ENCODE results near the gene EPHB2. TPM values are rescaled to one million over a fixed set of nuclear protein-coding genes. Genes with fewer than 3 reads are reported as not detected.

The EPHB2 gene
- total RNA-seq, 1 donor from 2014 or later = 10.7 TPM

DNA sequence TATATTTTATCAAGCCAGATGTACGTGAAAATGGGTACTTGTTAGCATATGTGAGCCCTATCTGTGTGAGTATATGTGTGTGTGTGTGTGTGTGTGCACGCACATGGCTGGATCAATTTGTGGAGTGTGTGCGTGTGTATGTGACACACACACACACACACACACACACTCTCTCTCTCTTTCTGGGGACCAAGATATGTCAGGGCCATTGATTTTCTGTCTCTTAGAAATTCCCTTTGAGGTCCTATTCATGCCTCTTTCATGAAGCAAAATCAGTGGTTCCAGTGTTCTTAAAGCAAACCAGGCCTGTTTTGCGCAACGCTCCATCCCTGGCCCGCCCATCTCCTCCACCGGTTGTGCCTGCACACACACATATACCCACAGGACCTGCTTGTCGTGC is 90.0 kb downstream of the EPHB2 start:
- Mint-ChIP-seq H3K27me3 (ENCODE audit: unreplicated experiment) (peaks cover 10% of the 10 kb centered on the region), H3K27ac (ENCODE audit: unreplicated experiment) (no peak overlapping the region), H3K9me3 (ENCODE audit: unreplicated experiment) (no peaks in the 10 kb centered on the region), H3K36me3 (ENCODE audit: low read depth, unreplicated experiment) (no peaks in the 10 kb centered on the region), H3K4me3 (ENCODE audit: unreplicated experiment) (no peak overlapping the region), H3K4me1 (ENCODE audit: unreplicated experiment) (no peaks in the 10 kb centered on the region)
- TF ChIP-seq, protein P1, sequence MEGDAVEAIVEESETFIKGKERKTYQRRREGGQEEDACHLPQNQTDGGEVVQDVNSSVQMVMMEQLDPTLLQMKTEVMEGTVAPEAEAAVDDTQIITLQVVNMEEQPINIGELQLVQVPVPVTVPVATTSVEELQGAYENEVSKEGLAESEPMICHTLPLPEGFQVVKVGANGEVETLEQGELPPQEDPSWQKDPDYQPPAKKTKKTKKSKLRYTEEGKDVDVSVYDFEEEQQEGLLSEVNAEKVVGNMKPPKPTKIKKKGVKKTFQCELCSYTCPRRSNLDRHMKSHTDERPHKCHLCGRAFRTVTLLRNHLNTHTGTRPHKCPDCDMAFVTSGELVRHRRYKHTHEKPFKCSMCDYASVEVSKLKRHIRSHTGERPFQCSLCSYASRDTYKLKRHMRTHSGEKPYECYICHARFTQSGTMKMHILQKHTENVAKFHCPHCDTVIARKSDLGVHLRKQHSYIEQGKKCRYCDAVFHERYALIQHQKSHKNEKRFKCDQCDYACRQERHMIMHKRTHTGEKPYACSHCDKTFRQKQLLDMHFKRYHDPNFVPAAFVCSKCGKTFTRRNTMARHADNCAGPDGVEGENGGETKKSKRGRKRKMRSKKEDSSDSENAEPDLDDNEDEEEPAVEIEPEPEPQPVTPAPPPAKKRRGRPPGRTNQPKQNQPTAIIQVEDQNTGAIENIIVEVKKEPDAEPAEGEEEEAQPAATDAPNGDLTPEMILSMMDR (IDR thresholded peaks at IDR 0.05; ENCODE audit: unreplicated experiment) = no peak
- DNase-seq (ENCODE audit: low spot score) = no peak

GRCh38 chr1:22801347-22801746 is 90.7 kb downstream of the EPHB2 start:
- peaks cover 13% of the 10 kb centered on the region for H3K27me3 Mint-ChIP-seq (ENCODE audit: unreplicated experiment)
- TF ChIP-seq, protein P1 (IDR thresholded peaks at IDR 0.05; ENCODE audit: unreplicated experiment) = no peak
- H3K27ac Mint-ChIP-seq (ENCODE audit: unreplicated experiment) = no peak overlapping the region
- no peak for DNase-seq (ENCODE audit: low spot score)
- H3K4me3 Mint-ChIP-seq (ENCODE audit: unreplicated experiment) = no peak overlapping the region
- H3K4me1 Mint-ChIP-seq (ENCODE audit: unreplicated experiment) = no peaks in the 10 kb centered on the region
- no peaks in the 10 kb centered on the region for H3K36me3 Mint-ChIP-seq (ENCODE audit: low read depth, unreplicated experiment)
- no peaks in the 10 kb centered on the region for H3K9me3 Mint-ChIP-seq (ENCODE audit: unreplicated experiment)

GRCh38 chr1:22801761-22802160 is 91.1 kb downstream of the EPHB2 start:
- Mint-ChIP-seq H3K9me3 (ENCODE audit: unreplicated experiment) (no peaks in the 10 kb centered on the region), H3K36me3 (ENCODE audit: low read depth, unreplicated experiment) (no peaks in the 10 kb centered on the region), H3K4me3 (ENCODE audit: unreplicated experiment) (no peak overlapping the region), H3K27ac (ENCODE audit: unreplicated experiment) (no peak overlapping the region), H3K27me3 (ENCODE audit: unreplicated experiment) (peaks cover 13% of the 10 kb centered on the region), H3K4me1 (ENCODE audit: unreplicated experiment) (no peaks in the 10 kb centered on the region)
- TF ChIP-seq, protein P1 (IDR thresholded peaks at IDR 0.05; ENCODE audit: unreplicated experiment) = no peak
- no peak for DNase-seq (ENCODE audit: low spot score)

GRCh38 chr1:22803833-22804232 is 93.2 kb downstream of the EPHB2 start:
- DNase-seq (ENCODE audit: low spot score) = no peak

DNA sequence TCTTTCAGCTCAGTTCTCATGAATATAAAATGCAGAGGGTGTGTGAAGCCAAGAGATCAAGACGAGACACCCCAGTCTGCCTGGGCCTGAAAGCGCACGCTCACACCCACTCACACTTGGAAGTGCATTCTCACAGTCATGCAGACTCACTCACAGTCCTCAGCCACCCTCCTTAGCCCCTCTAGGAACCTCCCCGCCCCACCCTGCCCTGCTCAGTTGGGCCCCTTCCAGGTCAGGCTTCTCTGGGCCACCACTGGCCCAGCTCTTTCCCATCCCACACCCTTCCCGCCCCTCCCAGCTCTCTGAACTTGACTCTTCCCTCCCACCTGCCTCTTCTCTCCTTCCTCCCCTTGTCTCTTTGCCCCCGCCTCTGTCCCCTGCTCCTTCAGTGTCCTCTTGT is 93.8 kb downstream of the EPHB2 start:
- H3K9me3 Mint-ChIP-seq (ENCODE audit: unreplicated experiment) = no peaks in the 10 kb centered on the region
- H3K4me3 Mint-ChIP-seq (ENCODE audit: unreplicated experiment) = no peak overlapping the region
- peaks cover 10% of the 10 kb centered on the region for H3K27me3 Mint-ChIP-seq (ENCODE audit: unreplicated experiment)
- no peaks in the 10 kb centered on the region for H3K4me1 Mint-ChIP-seq (ENCODE audit: unreplicated experiment)
- TF ChIP-seq, protein P1 (IDR thresholded peaks at IDR 0.05; ENCODE audit: unreplicated experiment) = no peak
- DNase-seq (ENCODE audit: low spot score) = no peak
- H3K27ac Mint-ChIP-seq (ENCODE audit: unreplicated experiment) = no peak overlapping the region
- no peaks in the 10 kb centered on the region for H3K36me3 Mint-ChIP-seq (ENCODE audit: low read depth, unreplicated experiment)

More at GRCh38 chr1:22803833-22804232, 93.2 kb downstream of the EPHB2 start:
- no peaks in the 10 kb centered on the region for H3K36me3 Mint-ChIP-seq (ENCODE audit: low read depth, unreplicated experiment)
- H3K27ac Mint-ChIP-seq (ENCODE audit: unreplicated experiment) = no peak overlapping the region
- no peaks in the 10 kb centered on the region for H3K9me3 Mint-ChIP-seq (ENCODE audit: unreplicated experiment)
- no peaks in the 10 kb centered on the region for H3K4me1 Mint-ChIP-seq (ENCODE audit: unreplicated experiment)
- no peak overlapping the region for H3K4me3 Mint-ChIP-seq (ENCODE audit: unreplicated experiment)
- peaks cover 11% of the 10 kb centered on the region for H3K27me3 Mint-ChIP-seq (ENCODE audit: unreplicated experiment)
- TF ChIP-seq, protein P1 (IDR thresholded peaks at IDR 0.05; ENCODE audit: unreplicated experiment) = no peak

Measured in endothelial cell (in vitro differentiated cells).